ENCODE data around the gene CNTROB.
A peak's percentile ranks its signal among the peaks of the same experiment; 100 is the strongest.

The CNTROB gene

DNA sequence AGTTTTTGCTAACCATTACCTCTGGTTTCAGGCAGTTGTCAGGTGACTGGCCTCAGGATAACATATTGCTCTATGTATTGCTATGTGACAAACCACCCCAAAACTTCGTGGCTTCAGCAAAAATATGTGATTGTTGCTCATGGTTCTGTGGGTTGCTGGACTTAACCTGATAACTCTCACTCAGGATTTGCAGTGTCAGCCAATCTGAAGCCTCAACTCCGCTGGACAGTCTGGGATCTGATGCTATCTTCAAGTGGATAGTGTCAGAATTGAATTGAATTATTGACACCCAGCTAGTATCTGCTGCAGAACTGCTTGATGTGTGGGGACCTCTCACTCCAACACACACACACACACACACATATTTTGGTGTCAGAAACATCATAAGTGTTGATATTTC lies 35.7 kb downstream of the CNTROB start:
- TF ChIP-seq, protein P1, sequence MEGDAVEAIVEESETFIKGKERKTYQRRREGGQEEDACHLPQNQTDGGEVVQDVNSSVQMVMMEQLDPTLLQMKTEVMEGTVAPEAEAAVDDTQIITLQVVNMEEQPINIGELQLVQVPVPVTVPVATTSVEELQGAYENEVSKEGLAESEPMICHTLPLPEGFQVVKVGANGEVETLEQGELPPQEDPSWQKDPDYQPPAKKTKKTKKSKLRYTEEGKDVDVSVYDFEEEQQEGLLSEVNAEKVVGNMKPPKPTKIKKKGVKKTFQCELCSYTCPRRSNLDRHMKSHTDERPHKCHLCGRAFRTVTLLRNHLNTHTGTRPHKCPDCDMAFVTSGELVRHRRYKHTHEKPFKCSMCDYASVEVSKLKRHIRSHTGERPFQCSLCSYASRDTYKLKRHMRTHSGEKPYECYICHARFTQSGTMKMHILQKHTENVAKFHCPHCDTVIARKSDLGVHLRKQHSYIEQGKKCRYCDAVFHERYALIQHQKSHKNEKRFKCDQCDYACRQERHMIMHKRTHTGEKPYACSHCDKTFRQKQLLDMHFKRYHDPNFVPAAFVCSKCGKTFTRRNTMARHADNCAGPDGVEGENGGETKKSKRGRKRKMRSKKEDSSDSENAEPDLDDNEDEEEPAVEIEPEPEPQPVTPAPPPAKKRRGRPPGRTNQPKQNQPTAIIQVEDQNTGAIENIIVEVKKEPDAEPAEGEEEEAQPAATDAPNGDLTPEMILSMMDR (conservative IDR thresholded peaks at IDR 0.05; ENCODE audit: control insufficient read depth, insufficient read depth, low read depth, low read length), result no peak
- no peak overlapping the region for H3K4me3 ChIP-seq (ENCODE audit: control insufficient read depth, low read depth, low read length)
- no peak for DNase-seq (ENCODE audit: low read depth)

DNA sequence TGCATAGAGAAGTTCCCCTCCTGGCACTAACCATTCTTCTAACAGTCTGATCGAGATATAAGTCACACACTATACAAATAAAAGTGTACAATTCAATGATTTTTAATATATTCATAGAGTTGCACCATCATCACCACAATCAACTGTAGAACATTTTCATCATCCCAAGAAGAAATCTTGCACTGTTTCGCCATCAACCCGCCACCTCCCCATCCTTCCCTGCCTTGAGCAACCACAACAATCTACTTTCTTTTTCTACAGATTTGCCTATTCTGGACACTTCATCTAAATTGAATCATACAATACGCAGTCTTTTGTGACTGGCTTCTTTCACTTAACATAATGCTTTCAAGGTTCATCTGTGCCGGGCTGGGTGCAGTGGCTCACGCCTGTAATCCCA lies 37.4 kb downstream of the CNTROB start:
- TF ChIP-seq, protein P1 (conservative IDR thresholded peaks at IDR 0.05; ENCODE audit: control insufficient read depth, insufficient read depth, low read depth, low read length), result no peak
- peak; percentile 45 for DNase-seq (ENCODE audit: low read depth)
- H3K4me3 ChIP-seq (ENCODE audit: control insufficient read depth, low read depth, low read length), result no peak overlapping the region

DNA sequence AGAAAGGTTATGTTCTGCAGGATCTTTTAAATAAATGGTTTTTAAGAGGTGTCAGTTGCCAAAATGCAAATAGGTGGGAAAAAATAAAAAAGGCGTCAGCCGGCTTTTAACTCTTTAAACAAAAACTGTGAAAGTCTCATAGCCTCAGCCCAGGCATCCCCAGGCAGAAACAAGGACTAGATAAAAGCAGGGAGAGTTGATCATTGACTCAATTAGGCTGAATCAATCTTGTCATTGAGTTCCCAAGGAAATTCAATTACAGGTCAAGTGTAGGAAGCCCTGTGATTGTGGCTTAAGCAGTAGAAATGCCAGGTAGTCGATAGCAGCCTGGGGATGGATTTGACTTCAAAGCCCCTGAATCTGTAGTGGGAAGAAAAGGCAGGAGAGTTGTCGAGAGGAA lies 39.6 kb downstream of the CNTROB start:
- no peak overlapping the region for H3K4me3 ChIP-seq (ENCODE audit: control insufficient read depth, low read depth, low read length)
- TF ChIP-seq, protein P1 (conservative IDR thresholded peaks at IDR 0.05; ENCODE audit: control insufficient read depth, insufficient read depth, low read depth, low read length), result no peak
- no peak for DNase-seq (ENCODE audit: low read depth)

DNA sequence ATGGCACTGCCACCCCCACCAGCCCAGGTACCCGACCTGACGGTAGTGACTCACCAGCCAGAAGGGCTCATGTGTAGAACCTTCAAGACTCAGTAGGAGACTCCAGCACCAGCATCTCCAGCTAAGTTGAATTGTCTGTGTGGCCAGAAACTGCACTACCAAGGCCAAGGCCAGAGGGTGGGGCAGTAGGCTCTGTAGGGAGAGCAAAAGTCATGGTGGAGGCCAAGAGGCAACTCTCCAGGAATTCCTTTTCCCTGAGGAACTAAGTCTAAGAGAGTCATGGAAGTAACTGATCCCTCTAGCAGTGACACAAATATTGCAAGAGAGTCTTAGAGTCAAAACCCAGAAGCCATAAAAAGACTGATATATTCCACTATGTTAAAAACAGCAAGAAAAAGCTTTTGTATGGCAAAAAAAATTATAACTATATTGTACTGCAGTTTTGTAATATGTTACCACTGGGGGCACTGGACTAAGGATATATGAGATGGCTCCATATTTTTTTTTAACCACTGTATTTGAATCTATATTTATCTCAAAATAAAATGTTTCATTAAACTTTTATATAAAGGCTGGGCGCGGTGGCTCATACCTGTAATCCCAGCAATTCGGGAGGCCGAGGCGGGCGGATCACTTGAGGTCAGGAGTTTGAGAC lies 40.3 kb downstream of the CNTROB start:
- DNase-seq (ENCODE audit: low read depth), result peak; percentile 9
- TF ChIP-seq, protein P1 (conservative IDR thresholded peaks at IDR 0.05; ENCODE audit: control insufficient read depth, insufficient read depth, low read depth, low read length), result peak; percentile 28

DNA sequence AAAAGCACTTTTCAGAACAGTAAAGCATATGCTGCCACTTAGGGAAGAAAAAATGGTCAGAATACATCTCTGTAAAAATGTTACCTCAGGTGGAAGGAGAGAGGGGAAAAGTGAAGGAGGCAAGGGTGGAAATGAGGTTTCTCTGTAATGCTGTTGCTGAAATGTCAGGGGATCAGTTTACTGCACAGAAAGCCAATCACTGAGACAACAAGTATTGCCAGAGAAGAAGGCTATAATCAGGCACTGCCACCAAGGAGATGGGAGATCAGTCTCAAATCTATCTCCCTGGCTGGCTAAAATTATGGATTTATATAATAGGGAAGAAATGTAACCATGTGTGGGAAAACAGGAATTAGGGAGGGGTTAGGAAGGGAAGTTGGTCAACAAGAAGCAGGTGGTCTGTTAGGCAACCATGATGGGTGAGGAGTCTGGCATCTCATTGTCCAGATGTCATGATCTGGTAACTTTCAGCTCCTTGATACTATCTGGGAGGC lies 42.7 kb downstream of the CNTROB start:
- H3K4me3 ChIP-seq (ENCODE audit: control insufficient read depth, low read depth, low read length), result no peak overlapping the region
- no peak for DNase-seq (ENCODE audit: low read depth)
- TF ChIP-seq, protein P1 (conservative IDR thresholded peaks at IDR 0.05; ENCODE audit: control insufficient read depth, insufficient read depth, low read depth, low read length), result no peak

More for the DNA sequence above, 40.3 kb downstream of the CNTROB start:
- H3K4me3 ChIP-seq (ENCODE audit: control insufficient read depth, low read depth, low read length), result no peak overlapping the region

DNA sequence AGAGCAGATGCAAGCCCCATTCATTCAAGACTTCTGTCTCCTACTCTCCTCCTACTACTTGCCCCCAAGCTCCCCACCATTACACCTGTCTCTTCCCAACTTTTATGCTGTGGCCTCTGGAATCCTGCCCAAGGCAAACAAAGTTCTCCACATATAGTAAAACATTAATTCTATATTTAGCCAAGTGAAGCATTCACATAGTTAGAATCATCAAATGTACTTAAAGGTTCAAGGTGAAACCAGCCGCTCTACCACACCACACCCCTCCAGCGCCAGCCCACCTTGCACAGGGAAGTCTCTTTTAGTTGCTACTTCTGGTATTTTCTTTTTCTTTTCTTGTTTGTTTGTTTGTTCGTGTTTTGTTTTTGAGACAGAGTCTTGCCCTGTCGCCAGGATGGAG lies 45.0 kb downstream of the CNTROB start:
- TF ChIP-seq, protein P1 (conservative IDR thresholded peaks at IDR 0.05; ENCODE audit: control insufficient read depth, insufficient read depth, low read depth, low read length), result no peak
- DNase-seq (ENCODE audit: low read depth), result no peak

More for the DNA sequence above, 45.0 kb downstream of the CNTROB start:
- H3K4me3 ChIP-seq (ENCODE audit: control insufficient read depth, low read depth, low read length), result no peak overlapping the region

Measured in fibroblast of mammary gland (primary cell).